ENCODE results near the gene ADAMTS18. TPM values are rescaled to one million over a fixed set of nuclear protein-coding genes. Genes with fewer than 3 reads are reported as not detected.
"Not testable (repeated sequence)": the region's sequence is repeated elsewhere in the genome, so short reads cannot be mapped to it uniquely, and the experiment has no call there.

ADAMTS18 gene
- not detected for polyA plus RNA-seq (2012; ENCODE audit: insufficient read depth, insufficient read length)

- no peak for DNase-seq (ENCODE audit: low read depth, low spot score)
- no peak within 1 kb of the TSS for H3K4me3 ChIP-seq (ENCODE audit: low read length)
Observed at GRCh38 chr16:77434530-77435271, at the start of gene ADAMTS18. TSS of gene ADAMTS18 (minus strand) at chr16:77435034. CDS start at chr16:77434695, 339 bp downstream.

- H3K4me3 ChIP-seq (ENCODE audit: low read length): no peak overlapping the region
- no peak for DNase-seq (ENCODE audit: low read depth, low spot score)
Observed at GRCh38 chr16:77480681-77481315, 46.0 kb upstream of the ADAMTS18 start.

GRCh38 chr16:77472262-77472661, 37.4 kb upstream of the ADAMTS18 start:
- DNase-seq (ENCODE audit: low read depth, low spot score): no peak

DNA sequence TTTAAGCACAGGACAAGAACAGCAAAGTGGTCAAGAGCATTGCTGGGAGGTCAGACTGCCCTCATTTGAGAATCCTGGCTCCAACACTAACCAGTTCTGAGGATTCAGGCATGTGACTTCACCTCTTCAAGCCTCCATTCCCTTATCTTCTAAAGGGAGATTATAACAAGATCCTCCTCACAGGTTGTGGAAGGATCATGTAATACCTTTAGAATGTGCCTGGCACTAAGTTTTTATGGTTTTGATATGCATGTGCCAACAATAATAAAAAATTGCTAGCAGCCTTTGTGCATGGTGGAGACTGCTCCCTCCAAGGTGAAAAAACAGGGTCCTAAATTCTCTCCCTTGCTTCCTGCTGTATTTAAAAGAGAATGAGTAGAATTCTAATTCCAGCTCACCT, 36.0 kb upstream of the ADAMTS18 start:
- no peak for DNase-seq (ENCODE audit: low read depth, low spot score)
- no peak overlapping the region for H3K4me3 ChIP-seq (ENCODE audit: low read length)

More at GRCh38 chr16:77472262-77472661, 37.4 kb upstream of the ADAMTS18 start:
- no peak overlapping the region for H3K4me3 ChIP-seq (ENCODE audit: low read length)

DNA sequence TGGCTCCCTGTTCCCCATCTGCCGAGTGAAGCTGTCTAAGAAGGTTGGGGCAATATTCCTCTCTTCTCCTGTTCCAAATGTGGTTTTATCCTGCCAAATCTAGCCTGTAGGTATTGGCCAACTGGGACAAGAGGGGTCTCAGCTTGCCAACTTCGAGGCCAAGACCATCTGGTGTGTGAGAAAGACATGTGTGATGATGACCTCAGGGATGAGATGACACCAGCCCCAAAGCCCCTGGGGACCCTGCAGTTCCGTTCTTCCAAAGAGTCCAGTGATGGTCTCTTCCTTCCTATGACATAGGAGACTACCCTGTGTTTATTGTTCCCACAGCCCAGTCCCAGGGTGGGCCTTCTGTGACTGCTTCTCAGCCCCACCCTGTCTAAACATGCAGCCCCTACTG, 34.8 kb upstream of the ADAMTS18 start:
- H3K4me3 ChIP-seq (ENCODE audit: low read length): no peak overlapping the region
- no peak for DNase-seq (ENCODE audit: low read depth, low spot score)

GRCh38 chr16:77468831-77469230, 34.0 kb upstream of the ADAMTS18 start:
- no peak for DNase-seq (ENCODE audit: low read depth, low spot score)
- no peak overlapping the region for H3K4me3 ChIP-seq (ENCODE audit: low read length)

DNA sequence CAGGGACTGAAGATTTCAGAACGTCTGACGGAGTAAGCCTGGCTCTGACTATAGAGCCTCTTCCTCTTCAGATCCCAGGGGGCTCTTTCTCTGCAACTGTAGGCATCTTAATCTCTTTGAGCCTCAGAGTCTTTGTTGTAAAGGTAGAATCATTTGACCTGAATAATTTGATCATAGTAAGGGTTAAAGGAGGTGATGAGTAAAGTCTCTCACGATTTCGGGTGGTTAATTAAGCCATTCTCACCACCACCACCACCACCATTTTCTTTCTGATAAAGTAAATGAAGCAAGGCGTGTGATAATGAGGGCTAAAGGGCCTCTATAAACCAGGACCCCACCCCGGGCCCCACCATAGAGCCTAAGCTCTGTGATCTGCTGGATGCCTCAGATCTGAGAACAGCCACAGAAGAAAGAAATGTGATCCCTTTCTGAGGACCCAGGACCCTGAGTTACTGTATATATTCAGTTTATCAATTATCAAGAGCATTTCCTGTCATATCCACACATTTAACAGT, 33.0 kb upstream of the ADAMTS18 start:
- H3K4me3 ChIP-seq (ENCODE audit: low read length): no peak overlapping the region
- no peak for DNase-seq (ENCODE audit: low read depth, low spot score)

DNA sequence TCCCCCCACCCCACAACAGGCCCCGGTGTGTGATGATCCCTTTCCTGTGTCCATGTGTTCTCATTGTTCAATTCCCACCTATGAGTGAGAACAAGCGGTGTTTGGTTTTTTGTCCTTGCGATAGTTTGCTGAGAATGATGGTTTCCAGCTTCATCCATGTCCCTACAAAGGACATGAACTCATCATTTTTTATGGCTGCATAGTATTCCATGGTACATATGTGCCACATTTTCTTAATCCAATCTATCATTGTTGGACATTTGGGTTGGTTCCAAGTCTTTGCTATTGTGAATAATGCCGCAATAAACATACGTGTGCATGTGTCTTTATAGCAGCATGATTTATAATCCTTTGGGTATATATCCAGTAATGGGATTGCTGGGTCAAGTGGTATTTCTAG, 28.8 kb upstream of the ADAMTS18 start:
- not testable (repeated sequence) for DNase-seq (ENCODE audit: low read depth, low spot score); H3K4me3 ChIP-seq (ENCODE audit: low read length)

- DNase-seq (ENCODE audit: low read depth, low spot score): no peak
- H3K4me3 ChIP-seq (ENCODE audit: low read length): no peak overlapping the region
Observed at GRCh38 chr16:77462894-77463293, 28.1 kb upstream of the ADAMTS18 start.

GRCh38 chr16:77459534-77460254, 24.9 kb upstream of the ADAMTS18 start:
- DNase-seq (ENCODE audit: low read depth, low spot score): no peak
- H3K4me3 ChIP-seq (ENCODE audit: low read length): no peak overlapping the region

DNA sequence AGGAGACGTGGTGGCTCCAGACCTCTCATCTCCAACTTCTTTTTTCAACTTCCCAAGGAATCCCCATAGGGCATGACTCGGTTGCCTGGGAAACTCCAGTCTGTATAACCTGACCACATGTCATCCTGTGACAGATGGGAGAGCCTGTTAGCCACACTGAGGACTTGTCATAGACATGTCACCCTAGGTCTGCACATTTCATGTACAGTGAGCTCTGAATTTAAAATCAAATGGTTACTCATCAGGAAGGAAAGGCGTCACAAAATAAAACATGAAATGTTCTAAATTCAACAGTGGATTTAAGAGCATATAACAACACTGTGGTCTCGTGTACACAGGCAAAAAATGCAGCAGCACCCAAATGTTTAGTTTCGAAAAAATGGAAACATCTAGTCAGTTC, 22.2 kb upstream of the ADAMTS18 start:
- no peak for DNase-seq (ENCODE audit: low read depth, low spot score)
- H3K4me3 ChIP-seq (ENCODE audit: low read length): no peak overlapping the region

DNA sequence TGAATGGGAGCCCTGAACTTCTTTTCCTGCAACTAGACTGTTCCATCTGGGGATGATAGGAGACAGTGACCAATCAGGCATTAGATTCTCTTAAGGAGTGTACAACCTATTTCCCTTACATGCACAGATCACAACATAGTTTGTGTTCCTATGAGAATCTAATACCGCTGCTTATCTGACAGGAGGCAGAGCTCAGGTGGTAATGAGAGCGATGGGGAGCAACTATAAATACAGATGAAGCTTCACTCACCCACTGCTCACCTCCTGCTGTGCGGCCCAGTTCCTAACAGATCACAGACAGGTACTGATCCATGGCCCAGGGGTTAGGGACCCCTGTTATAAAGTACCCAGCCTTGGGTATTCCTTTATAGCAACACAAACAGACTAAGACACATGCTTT, 17.4 kb upstream of the ADAMTS18 start:
- no peak overlapping the region for H3K4me3 ChIP-seq (ENCODE audit: low read length)
- DNase-seq (ENCODE audit: low read depth, low spot score): no peak

DNA sequence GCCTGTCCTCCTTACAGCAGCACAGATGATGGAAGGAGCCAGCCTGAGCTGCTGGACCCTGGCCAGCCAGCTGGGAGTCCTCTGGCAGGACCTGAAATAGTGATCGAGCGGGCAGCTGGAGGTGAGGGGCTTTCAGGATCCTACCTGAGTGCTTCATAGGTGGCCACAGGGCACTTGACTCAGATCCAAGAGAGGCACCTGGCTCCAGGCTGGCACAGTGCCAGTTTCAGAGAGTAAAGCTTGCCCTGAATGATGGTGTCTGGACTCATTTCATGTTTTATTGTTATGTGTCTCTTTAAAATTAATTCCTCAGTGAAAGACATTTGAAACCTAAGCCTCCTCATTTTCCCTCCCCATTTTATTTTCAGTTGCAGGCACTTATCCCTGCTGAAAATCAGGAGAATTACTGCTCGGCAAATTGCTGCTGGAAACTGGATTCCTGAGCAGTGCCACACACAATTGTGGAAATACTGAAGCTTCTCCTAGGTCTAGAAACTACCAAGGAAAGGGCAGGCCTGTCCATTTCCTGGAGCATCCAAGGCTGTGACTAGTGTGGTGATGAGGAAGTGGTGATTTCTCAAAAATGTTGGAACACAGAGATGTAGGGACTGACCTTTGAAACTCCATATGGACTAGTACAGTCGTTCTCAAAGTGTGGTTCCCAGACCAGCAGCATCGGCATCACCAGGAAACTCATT, 16.1 kb upstream of the ADAMTS18 start:
- no peak overlapping the region for H3K4me3 ChIP-seq (ENCODE audit: low read length)
- no peak for DNase-seq (ENCODE audit: low read depth, low spot score)

DNA sequence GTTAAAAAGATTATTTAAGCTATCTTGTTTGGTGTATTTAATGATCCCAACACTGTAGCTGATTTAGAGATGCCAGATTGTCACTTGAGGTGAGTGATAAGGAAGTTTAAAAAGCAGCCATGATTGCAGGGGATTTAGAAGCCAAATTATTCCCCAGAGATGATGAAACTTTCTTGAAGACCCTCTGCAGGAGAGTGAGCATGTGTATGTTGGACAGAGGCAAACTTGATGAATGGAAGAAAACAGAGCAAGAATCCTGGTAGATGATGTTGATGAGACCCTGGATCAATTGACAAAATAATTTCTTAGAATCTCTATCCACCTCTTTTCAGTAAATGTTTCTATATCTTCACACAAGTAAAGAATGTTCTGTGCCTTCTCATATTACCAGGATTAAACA, 14.4 kb upstream of the ADAMTS18 start:
- no peak for DNase-seq (ENCODE audit: low read depth, low spot score)
- H3K4me3 ChIP-seq (ENCODE audit: low read length): no peak overlapping the region

DNA sequence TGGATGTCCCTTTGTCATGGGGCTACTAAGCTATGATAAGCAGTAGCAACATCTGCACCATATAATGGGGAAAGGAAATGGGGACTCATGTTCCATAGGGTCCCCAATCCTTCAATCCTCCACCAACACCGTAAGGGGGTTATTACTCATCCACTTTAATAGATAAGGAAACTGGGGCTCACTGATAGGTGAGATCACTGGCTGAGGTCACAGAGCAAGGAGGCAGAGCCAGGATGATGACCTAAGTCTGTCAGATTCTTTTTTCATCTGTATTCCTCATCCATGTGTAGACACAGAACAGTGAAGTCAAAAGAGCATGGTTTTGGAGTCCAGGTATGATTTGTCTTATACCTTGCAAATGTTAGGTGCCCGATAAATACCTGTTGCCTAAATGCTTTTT, 10.5 kb upstream of the ADAMTS18 start:
- DNase-seq (ENCODE audit: low read depth, low spot score): no peak
- no peak overlapping the region for H3K4me3 ChIP-seq (ENCODE audit: low read length)

DNA sequence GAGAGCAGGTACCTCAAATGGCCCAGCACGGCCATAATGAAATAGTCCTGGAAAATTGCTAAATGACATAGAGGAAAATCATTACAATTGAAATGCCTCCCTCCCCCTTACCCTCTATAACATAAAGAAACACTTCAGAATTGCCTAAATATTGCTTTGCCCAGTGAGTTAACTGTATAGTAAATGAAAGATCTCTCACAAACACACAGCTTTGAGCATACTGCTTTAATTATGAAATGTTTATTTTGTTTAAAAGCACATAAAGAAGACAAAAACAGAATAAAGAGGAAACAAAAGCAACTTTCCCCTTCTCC, 9.3 kb upstream of the ADAMTS18 start:
- no peak for DNase-seq (ENCODE audit: low read depth, low spot score)
- no peak overlapping the region for H3K4me3 ChIP-seq (ENCODE audit: low read length)

DNA sequence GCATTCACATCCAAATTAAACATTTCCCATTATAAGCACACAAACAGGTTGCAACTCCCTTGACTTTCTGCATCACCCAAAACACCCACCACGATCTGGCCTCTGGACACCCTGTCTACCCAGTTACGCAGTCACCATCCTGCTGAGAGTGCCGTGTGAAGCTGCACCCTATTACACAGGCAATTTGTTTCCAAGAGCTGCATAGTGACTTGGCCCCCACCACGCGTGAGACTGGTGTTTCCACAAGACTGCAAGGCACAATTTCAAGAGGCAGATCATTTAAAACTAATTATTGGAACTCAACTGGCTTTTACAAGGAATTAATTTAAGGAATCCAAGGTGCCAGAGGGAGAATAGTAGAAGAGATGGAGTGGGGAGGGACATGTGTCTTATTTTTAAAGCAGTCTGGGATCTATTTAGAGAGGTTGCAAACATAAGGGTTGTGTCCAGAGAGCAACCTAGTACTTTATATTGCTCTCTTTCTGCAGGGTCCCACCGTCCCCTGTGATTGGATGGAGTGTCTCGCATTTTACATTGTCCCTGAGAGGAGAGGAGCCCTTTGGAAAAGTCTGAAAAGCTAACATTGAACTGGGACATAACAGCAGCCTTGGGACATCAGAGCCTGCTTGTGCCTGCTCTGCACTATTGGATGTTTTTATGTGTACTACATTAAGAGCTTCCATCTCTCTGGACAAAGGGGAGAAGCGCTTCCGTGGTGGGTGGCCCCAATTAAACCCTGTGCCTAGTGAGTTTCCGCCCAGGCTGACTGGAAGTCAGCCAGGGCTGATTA, 8.7 kb upstream of the ADAMTS18 start:
- no peak for DNase-seq (ENCODE audit: low read depth, low spot score)
- H3K4me3 ChIP-seq (ENCODE audit: low read length): no peak overlapping the region

- no peak overlapping the region for H3K4me3 ChIP-seq (ENCODE audit: low read length)
- no peak for DNase-seq (ENCODE audit: low read depth, low spot score)
Observed at GRCh38 chr16:77442078-77442477, 7.2 kb upstream of the ADAMTS18 start.

- no peak for DNase-seq (ENCODE audit: low read depth, low spot score)
- no peak overlapping the region for H3K4me3 ChIP-seq (ENCODE audit: low read length)
Observed at GRCh38 chr16:77439106-77439505, 4.3 kb upstream of the ADAMTS18 start.
